Activated gamma-delta T cell treated with anti-CD3 and anti-CD28 coated beads, Interleukin-2, amount 50 U/mL, for 16 hours (primary cell): ENCODE results near the gene SERTAD2.

Experiments used
- DNase-seq: peaks from one replicate; pipeline ENCODE4 v3.0.0-alpha.2; 2020; ENCODE audit warnings: low read depth

The SERTAD2 gene, protein sequence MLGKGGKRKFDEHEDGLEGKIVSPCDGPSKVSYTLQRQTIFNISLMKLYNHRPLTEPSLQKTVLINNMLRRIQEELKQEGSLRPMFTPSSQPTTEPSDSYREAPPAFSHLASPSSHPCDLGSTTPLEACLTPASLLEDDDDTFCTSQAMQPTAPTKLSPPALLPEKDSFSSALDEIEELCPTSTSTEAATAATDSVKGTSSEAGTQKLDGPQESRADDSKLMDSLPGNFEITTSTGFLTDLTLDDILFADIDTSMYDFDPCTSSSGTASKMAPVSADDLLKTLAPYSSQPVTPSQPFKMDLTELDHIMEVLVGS

DNA sequence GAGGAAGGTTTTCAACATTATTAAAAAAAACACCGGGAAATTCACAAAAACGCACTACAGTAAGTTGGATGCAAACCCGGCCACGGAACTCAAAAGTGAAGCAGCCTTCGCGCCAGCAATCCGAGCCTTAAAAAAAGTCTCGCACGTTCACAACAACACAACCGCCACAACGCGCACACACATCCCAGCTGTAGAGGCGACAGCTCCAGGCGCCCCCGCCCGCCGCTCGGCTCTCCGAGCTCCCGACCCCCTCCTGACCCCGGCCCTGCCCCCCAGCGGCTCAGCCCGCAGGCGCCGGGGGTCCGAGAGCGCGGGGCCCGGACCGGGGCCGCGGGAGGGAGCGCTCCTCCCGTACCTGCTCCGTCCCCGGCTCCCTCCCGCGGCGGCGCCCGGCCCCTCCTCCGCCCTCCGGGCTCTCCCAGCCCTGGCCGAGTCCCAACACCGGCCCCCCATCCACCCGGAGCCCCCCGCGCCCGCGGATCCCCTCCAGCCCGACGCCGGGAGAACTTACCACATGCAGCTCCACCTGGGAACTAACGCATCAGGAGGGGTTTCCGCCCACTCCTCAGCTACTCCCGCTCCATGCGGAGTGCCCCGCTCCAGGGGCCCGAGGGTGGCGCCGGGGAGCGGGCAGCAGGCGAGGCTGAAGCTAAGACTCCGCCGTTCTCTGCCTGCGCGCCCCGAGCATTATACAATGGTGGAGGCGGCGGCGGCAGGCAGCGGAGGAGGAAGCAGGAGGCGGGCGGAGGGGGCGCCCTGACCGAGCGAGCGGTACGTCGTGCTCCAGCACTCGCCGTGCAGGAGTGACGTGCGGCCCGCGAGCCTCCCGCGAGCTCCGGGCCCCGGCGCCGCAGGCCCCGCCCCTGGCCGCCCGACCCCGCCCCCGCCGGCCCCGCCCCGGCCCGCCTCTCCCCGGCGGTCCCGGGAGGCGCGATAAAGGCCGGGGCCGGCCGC lies at the start of gene SERTAD2:
Gene SERTAD2, minus strand, starts transcription at position 805 of the 954 bp plus-strand sequence. CDS start 17,042 bp downstream, outside the sequence.
- peak; percentile 74 for DNase-seq

- no peak for DNase-seq
These were observed 46.6 kb upstream of the SERTAD2 start for GRCh38 chr2:64700133-64700809.

GRCh38 chr2:64699712-64700111 lies 46.0 kb upstream of the SERTAD2 start:
- DNase-seq = no peak

DNA sequence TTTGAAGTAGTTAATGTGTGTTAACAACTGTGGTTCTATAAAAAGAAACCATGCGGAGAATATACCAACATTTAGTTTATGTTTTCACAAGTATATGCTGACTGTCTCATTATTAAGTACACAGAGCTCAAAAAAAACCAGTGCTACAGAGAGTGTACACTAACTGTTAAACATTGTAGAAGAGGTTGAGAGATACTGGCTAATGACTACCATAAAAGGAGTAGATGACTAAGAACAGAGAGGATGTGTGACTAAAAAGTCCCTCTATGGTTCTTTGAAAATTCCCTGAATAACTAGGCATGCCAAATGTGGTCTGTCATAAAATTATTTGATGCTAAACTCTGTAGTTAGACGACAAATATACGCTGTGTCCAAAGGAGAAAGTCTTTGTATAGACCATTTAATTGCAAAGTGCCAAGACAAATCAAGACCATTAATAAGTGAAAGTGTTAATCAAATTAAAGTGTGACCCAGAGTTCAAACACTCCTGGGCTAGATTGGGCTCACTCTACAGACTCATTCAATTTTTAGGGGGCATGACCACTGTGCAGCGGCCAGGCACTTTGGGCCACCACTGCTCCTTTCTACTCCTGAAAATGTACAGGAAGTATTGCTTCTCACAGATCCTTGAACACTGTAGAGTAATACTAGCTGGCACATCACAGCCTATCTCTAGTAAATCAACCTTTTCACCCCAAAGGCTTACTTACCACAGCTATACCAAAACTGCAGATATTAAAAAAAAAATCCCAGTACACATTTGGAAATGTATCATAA lies 45.1 kb upstream of the SERTAD2 start:
- no peak for DNase-seq

- DNase-seq = no peak
These were observed 44.5 kb upstream of the SERTAD2 start for GRCh38 chr2:64698177-64698643.

DNA sequence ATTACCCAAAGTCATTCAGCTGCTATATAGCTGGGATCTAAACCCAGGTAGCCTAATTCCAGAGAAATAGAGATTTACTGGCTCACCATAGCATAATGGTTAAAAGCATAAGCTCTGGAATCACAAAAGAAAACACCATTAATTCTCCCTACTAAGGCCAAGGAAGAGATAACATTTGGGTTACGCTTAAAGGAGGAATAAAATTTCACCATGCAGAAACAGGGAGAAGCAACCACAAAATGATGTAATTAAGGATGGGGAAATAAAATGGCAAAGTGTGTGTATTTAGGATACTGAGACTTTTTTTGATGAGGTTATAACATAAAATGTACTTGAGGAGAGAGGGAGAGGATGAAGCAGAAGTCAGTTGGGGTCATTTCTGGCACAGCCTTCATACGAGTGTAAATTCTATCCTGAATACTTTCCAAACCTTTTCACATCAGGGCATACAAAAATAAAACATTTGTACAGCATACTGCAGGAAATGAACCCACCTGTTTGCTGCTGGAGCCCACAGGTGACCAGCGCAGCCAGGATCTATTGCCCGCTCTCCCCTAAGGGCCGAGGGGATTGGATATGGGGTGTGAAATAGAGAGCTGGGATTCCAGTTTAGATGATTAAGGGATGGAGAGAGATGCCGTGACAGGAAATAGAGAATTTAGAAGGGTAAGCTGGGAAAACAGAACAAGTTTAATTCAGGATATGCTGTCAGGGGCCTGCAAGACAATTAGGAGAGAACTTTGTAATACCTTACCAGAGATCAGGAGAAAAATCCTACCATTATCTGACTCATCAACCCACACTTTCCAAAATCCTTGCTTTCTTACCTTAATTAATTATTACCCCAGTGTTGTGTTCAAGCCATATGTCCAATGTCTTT lies 43.8 kb upstream of the SERTAD2 start:
- DNase-seq = no peak

- no peak for DNase-seq
These were observed 42.9 kb upstream of the SERTAD2 start for GRCh38 chr2:64696636-64697035.

DNA sequence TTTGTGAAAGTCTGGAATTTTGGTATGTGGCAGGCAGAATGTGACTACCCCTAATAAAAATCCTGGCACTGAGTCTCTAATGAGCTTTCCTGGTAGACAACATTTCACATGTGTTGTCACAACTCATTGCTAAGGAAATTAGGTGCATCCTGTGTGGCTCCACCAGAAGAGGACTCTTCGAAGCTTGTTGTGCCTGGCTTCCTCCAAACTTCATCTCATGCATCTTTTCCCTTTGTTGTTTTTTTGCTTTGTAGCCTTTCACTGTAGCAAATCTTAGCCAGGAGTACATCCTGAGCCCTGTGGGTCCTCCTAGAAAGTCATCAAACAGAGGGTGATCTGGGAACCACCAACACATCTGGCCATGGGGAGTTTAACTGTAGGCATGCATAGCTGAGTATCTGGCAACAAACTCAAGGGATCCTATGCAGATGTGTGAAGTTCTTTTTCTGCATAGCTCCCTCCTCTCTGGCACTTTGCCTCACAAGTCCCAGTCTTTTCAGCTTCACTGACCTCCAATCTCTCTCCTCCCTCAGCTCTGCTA lies 42.1 kb upstream of the SERTAD2 start:
- no peak for DNase-seq

- DNase-seq = no peak
These were observed 38.7 kb upstream of the SERTAD2 start for GRCh38 chr2:64692401-64692800.

- no peak for DNase-seq
These were observed 35.2 kb upstream of the SERTAD2 start for GRCh38 chr2:64688909-64689308.

DNA sequence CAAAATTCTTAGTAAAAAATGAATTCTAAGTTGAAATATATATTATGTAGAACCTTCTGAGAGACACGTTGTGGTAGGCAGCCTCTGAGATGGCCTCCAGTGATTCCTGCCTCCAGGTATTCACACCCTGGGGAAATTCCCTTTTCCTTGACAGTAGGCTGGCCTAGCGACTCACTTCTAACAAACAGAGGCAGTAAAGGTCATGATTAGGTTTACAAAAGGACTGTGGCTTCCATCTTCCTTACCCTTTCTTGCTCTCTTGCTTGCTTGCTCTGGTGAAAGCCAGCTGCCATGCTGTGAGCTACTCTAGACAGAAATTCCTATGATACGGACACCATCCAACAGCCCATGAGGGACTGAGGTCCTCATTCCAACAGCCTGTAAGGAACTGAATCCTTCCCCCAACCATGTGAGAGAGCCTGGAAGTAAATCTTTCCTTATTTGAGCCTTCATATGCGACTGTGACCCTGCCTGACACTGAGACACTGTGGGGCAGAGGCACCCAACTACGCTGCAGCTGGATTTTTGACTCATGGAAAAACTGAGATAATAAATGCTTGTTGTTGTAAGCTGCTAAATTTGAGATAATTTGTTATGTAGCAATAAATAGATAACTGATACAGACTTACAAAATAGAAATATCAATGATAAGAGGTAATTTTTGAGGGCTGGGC lies 32.7 kb upstream of the SERTAD2 start:
- DNase-seq = no peak

DNA sequence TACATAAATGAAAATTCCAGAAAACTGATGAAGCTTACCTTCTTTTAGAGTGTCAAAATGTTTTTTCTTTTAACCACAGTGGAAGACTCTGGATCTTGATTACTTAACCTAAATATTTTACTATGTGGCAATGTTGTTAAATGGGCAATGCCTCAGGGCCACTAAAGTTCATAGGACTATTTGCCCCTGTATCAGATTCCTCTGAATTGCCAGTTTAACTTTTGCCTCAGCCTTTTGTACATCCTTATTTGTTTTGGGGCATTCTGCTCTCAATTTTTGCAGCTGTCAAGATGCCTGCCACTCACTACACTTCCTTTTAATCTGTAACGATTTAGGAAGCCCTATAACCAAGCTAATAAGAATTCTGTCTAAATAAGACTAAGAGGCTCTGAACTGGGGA lies 31.7 kb upstream of the SERTAD2 start:
- no peak for DNase-seq

GRCh38 chr2:64683771-64684510 lies 30.2 kb upstream of the SERTAD2 start:
- DNase-seq = no peak

- no peak for DNase-seq
These were observed 27.8 kb upstream of the SERTAD2 start for GRCh38 chr2:64681479-64681967.

GRCh38 chr2:64679673-64680425 lies 26.1 kb upstream of the SERTAD2 start:
- DNase-seq = no peak

DNA sequence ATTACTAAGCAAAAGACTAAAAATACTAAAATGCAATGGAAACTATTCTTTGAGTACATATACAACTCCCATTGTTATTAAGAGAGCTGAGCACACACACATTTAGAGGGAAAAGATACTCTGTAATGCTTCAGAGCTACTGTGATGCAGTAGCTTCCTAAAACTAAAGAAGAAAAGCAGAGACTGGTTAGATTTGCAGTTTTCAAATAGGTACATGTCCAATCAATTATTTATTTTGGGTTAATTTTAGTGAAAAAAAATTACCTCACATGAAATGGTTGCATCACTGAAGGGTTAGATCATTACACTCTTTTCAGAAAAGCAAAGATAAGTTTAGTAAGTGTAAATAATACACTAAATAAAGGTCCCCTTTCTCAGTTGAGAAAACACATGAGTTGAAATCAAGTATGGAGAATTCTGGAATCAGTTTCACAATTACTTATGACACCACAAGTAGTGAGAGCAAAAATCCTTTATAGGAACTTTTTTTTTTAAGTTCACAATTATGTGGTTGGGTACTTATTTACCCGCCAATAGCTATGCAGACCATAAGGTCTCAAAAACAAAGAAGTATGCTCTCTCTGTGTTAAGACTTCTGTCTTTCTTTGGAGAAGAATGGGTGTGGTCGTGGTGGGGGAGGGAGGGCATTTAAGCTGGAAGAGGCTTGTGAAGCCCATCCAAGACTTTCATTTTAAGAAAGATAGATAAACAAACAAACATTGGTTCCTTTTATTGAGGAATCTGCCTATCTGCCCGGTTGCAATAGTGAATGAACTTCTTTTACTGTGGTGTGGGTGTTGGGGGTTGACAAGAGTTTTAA lies 25.3 kb upstream of the SERTAD2 start:
- no peak for DNase-seq

DNA sequence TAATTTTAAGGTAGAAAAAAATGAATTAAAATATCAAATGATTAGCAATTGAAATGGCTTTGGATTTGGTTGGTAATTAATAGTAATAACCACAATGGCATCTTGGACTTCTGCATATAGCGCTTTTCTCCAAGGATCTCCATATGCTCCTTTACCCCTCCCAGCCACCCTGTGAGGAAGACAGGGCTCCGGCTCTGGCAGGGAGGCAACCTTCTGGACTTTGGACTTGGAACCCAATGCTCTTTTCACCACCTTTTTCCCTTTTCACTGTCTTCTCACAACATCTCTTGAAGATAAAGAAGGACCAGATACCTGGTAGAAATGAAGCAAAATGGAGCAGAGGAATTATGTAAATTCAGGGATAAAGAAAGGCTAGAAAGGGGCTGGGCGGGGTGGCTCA lies 23.8 kb upstream of the SERTAD2 start:
- DNase-seq = no peak
